Heart left ventricle (tissue), 13 donors: ENCODE measurements around the gene ESM1.

Source experiments
- CTCF ChIP-seq, 12 donors: fragments of 200-600 bp; sonication (generic) in 4 of 12; IDR thresholded peaks; one replicate each; pipeline versions ENCODE4 v1.5.0 to v1.8.0; 2018 to 2022; ENCODE audit warnings: antibody characterized with exemption in 12 of 12, mild to moderate bottlenecking in 5 of 12
- POLR2A ChIP-seq, 2 donors: fragments of 450-650 bp; IDR thresholded peaks; one replicate each; pipeline ENCODE4 v1.6.1; 2017; ENCODE audit warnings: antibody characterized with exemption in 2 of 2, mild to moderate bottlenecking in 2 of 2, moderate library complexity in 2 of 2
- donor health status: ischemic (EF 13 %, LVEDD 7.1; RV severe dilation, severe dysfunction).
- donor health status: DM: no; HTN: yes; CAD: no.
- donor health status: DM: no; HTN: no; CAD: no.
- donor health status: ischemic (EF 25% LVEDD 6.9; RV normal size, moderate dysfunction).
- donor health status: ischemic (EF 25% LVEDD 5.7; RV mildly dilated, moderate dysfunction).
- donor health status: ischemic (EF 35%, LVEDD 5.7; RV mildly dilated, moderate dysfunction).
- donor health status: nonischemic (EF 11% LVEDD 7.7; RV severe dilation, severe dysfunction).
- donor health status: DM: yes; HTN: yes; CAD: no.
- donor health status: PGD.
- donor health status: ischemic (EF 29% LVEDD 5.4; RV normal size, mild dysfunction).
- donor health status: nonischemic (EF 23%, LVEDD 6.1; RV moderate dilation, normal function).

- TF ChIP-seq CTCF (IDR thresholded peaks at IDR 0.05) (no peak), POLR2A (IDR thresholded peaks at IDR 0.05) (no peak)
These were observed 869 bp upstream of the ESM1 start for GRCh38 chr5:54986269-54986654.
